Measurements from ENCODE around the gene NUFIP2. TPM values are rescaled to one million over a fixed set of nuclear protein-coding genes. Genes with fewer than 3 reads are reported as not detected.
"Not testable (repeated sequence)": the region's sequence is repeated elsewhere in the genome, so short reads cannot be mapped to it uniquely, and the experiment has no call there.

The NUFIP2 gene
- total and polyA plus RNA-seq, 2 experiments from 2014 or later, result 8.9 to 47.8 TPM

- Histone ChIP-seq H3K4me3 (no peak overlapping the region), H3K9me2 (replicated peaks; ENCODE audit: insufficient read depth) (no peaks in the 10 kb centered on the region), H3K4me1 (ENCODE audit: insufficient read depth) (peaks cover 6% of the 10 kb centered on the region), H3K79me2 (peaks cover 100% of the 10 kb centered on the region), H3K9me3 (ENCODE audit: low read depth) (peaks cover 9% of the 10 kb centered on the region), H3K36me3 (replicated peaks; ENCODE audit: insufficient read depth, low read depth) (no peaks in the 10 kb centered on the region), H3K27me3 (no peaks in the 10 kb centered on the region), H3K4me2 (no peak overlapping the region), H2AFZ (no peak overlapping the region), H3K27ac (no peak overlapping the region), H4K20me1 (ENCODE audit: insufficient read depth, poor library complexity, severe bottlenecking) (peaks cover 94% of the 10 kb centered on the region)
- TF ChIP-seq CTCF (IDR thresholded peaks at IDR 0.05; ENCODE audit: poor library complexity), result no peak
- TF ChIP-seq EZH2phosphoT487 (IDR thresholded peaks at IDR 0.05; ENCODE audit: low read depth, severe bottlenecking, unreplicated experiment), result no peak
- no peak for TF ChIP-seq EZH2 (IDR thresholded peaks at IDR 0.05; ENCODE audit: borderline replicate concordance)
- WGBS (ENCODE audit: low lambda C conversion rate, missing lambda C conversion rate), result 96% methylated on average over 5 of the region's 5 CpGs
- no peak for DNase-seq (ENCODE audit: low spot score)
Observed at GRCh38 chr17:29279397-29280070, 14.4 kb downstream of the NUFIP2 start.

GRCh38 chr17:29278692-29279091, 15.3 kb downstream of the NUFIP2 start:
- Histone ChIP-seq H4K20me1 (ENCODE audit: insufficient read depth, poor library complexity, severe bottlenecking) (peaks cover 94% of the 10 kb centered on the region), H3K79me2 (peaks cover 100% of the 10 kb centered on the region), H3K4me3 (no peak overlapping the region), H2AFZ (no peak overlapping the region), H3K27ac (no peak overlapping the region), H3K36me3 (replicated peaks; ENCODE audit: insufficient read depth, low read depth) (no peaks in the 10 kb centered on the region), H3K4me2 (no peak overlapping the region), H3K27me3 (no peaks in the 10 kb centered on the region), H3K9me2 (replicated peaks; ENCODE audit: insufficient read depth) (no peaks in the 10 kb centered on the region), H3K9me3 (ENCODE audit: low read depth) (peaks cover 9% of the 10 kb centered on the region), H3K4me1 (ENCODE audit: insufficient read depth) (peaks cover 6% of the 10 kb centered on the region)
- DNase-seq (ENCODE audit: low spot score), result no peak
- TF ChIP-seq CTCF (IDR thresholded peaks at IDR 0.05; ENCODE audit: poor library complexity) (no peak), EZH2phosphoT487 (IDR thresholded peaks at IDR 0.05; ENCODE audit: low read depth, severe bottlenecking, unreplicated experiment) (no peak), EZH2 (IDR thresholded peaks at IDR 0.05; ENCODE audit: borderline replicate concordance) (no peak)

GRCh38 chr17:29273924-29274323, 20.0 kb downstream of the NUFIP2 start:
- no peak for DNase-seq (ENCODE audit: low spot score)
- no peaks in the 10 kb centered on the region for H3K9me2 ChIP-seq (replicated peaks; ENCODE audit: insufficient read depth)
- WGBS (ENCODE audit: low lambda C conversion rate, missing lambda C conversion rate), result 33% methylated on average over 1 of the region's 1 CpG
- H3K79me2 ChIP-seq, result peaks cover 98% of the 10 kb centered on the region
- H2AFZ ChIP-seq, result no peak overlapping the region
- no peak overlapping the region for H3K4me3 ChIP-seq
- no peak overlapping the region for H3K27ac ChIP-seq
- peaks cover 92% of the 10 kb centered on the region for H4K20me1 ChIP-seq (ENCODE audit: insufficient read depth, poor library complexity, severe bottlenecking)
- no peaks in the 10 kb centered on the region for H3K9me3 ChIP-seq (ENCODE audit: low read depth)
- H3K4me2 ChIP-seq, result no peak overlapping the region
- no peak for TF ChIP-seq EZH2phosphoT487 (IDR thresholded peaks at IDR 0.05; ENCODE audit: low read depth, severe bottlenecking, unreplicated experiment)
- no peak for TF ChIP-seq CTCF (IDR thresholded peaks at IDR 0.05; ENCODE audit: poor library complexity)
- peaks cover 6% of the 10 kb centered on the region for H3K4me1 ChIP-seq (ENCODE audit: insufficient read depth)
- no peaks in the 10 kb centered on the region for H3K27me3 ChIP-seq
- H3K36me3 ChIP-seq (replicated peaks; ENCODE audit: insufficient read depth, low read depth), result no peaks in the 10 kb centered on the region

- H3K4me1 ChIP-seq (ENCODE audit: insufficient read depth); H3K4me2 ChIP-seq; H3K9me2 ChIP-seq (replicated peaks; ENCODE audit: insufficient read depth); H3K27me3 ChIP-seq; H3K4me3 ChIP-seq; DNase-seq (ENCODE audit: low spot score); H3K36me3 ChIP-seq (replicated peaks; ENCODE audit: insufficient read depth, low read depth); H3K9me3 ChIP-seq (ENCODE audit: low read depth); H3K27ac ChIP-seq; H2AFZ ChIP-seq: not testable (repeated sequence)
- 93% methylated on average over 8 of the region's 9 CpGs for WGBS (ENCODE audit: low lambda C conversion rate, missing lambda C conversion rate)
- Histone ChIP-seq H3K79me2 (peaks cover 98% of the 10 kb centered on the region), H4K20me1 (ENCODE audit: insufficient read depth, poor library complexity, severe bottlenecking) (peaks cover 92% of the 10 kb centered on the region)
Observed at GRCh38 chr17:29271980-29272379, 22.0 kb downstream of the NUFIP2 start.
